HL-60 (cell line): ENCODE data around the gene SLC9A3.

Experiments
- DNase-seq, 2 experiments: peaks; one replicate each; pipeline ENCODE4 v3.0.0-alpha.2; 2010 to 2020; ENCODE audit warnings: low read depth in 1 of 2, low spot score in 1 of 2
- H3K27ac ChIP-seq: fragments of 250-450 bp; sonication (Bioruptor Pico); replicated peaks from 2 replicates; pipeline ENCODE4 v1.5.1; 2020; ENCODE audit warnings: mild to moderate bottlenecking, moderate library complexity
- H3K27me3 ChIP-seq: fragments of 250-450 bp; sonication (Bioruptor Pico); 2 replicates; pipeline ENCODE4 v1.5.1; 2021; ENCODE audit warnings: mild to moderate bottlenecking, moderate library complexity; ENCODE audit not compliant: insufficient read depth, poor library complexity, severe bottlenecking
- H3K4me3 ChIP-seq: replicated peaks from 2 replicates; pipeline ENCODE4 v1.5.1; 2011; ENCODE audit warnings: mild to moderate bottlenecking, control low read depth, low read length; ENCODE audit not compliant: insufficient read depth
- GABPA ChIP-seq: IDR thresholded peaks from 2 replicates; pipeline ENCODE4 v1.6.1; 2012; ENCODE audit warnings: low read depth
- POLR2AphosphoS5 ChIP-seq: IDR thresholded peaks from 2 replicates; pipeline ENCODE4 v1.6.1; 2012; ENCODE audit warnings: low read depth
- SPI1 ChIP-seq: IDR thresholded peaks from 2 replicates; pipeline ENCODE4 v1.6.1; 2012; ENCODE audit warnings: low read depth, mild to moderate bottlenecking, borderline replicate concordance
- TF ChIP-seq, protein P1 (sequence below): IDR thresholded peaks from one replicate; pipeline ENCODE4 v1.5.1; 2011; ENCODE audit warnings: low read length, control low read depth, inconsistent platforms; ENCODE audit not compliant: insufficient read depth
- TF ChIP-seq, protein P2 (sequence below): IDR thresholded peaks from 2 replicates; pipeline ENCODE4 v1.6.1; 2012; ENCODE audit warnings: low read depth; ENCODE audit not compliant: insufficient replicate concordance

SLC9A3 gene

DNA sequence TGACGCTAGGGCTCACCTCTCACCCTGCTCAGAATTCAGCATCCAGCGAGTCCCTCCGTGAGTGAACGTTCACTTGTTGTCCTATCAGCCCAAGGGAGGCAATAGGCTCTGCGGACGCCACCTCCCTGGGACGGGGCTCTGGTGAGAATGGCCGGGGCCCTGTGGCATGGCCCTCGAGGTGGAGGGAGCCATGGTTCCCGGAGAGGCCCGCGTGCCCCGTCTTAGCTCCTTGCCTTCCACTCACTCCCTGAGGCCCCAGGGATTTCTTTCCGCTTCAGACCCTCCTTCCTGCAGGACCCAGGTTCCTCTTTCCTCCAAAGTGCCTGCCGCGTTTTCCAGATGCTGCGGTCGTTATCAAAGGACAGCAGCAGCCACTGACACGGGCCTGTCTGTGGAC lies 59.8 kb downstream of the SLC9A3 start:
- Histone ChIP-seq H3K27me3 (no peaks in the 10 kb centered on the region), H3K4me3 (no peak overlapping the region), H3K27ac (no peak overlapping the region)
- DNase-seq, result no peak
- TF ChIP-seq POLR2AphosphoS5 (no peak), SPI1 (no peak), GABPA (no peak)
- TF ChIP-seq, protein P1, sequence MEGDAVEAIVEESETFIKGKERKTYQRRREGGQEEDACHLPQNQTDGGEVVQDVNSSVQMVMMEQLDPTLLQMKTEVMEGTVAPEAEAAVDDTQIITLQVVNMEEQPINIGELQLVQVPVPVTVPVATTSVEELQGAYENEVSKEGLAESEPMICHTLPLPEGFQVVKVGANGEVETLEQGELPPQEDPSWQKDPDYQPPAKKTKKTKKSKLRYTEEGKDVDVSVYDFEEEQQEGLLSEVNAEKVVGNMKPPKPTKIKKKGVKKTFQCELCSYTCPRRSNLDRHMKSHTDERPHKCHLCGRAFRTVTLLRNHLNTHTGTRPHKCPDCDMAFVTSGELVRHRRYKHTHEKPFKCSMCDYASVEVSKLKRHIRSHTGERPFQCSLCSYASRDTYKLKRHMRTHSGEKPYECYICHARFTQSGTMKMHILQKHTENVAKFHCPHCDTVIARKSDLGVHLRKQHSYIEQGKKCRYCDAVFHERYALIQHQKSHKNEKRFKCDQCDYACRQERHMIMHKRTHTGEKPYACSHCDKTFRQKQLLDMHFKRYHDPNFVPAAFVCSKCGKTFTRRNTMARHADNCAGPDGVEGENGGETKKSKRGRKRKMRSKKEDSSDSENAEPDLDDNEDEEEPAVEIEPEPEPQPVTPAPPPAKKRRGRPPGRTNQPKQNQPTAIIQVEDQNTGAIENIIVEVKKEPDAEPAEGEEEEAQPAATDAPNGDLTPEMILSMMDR, result no peak
- TF ChIP-seq, protein P2, sequence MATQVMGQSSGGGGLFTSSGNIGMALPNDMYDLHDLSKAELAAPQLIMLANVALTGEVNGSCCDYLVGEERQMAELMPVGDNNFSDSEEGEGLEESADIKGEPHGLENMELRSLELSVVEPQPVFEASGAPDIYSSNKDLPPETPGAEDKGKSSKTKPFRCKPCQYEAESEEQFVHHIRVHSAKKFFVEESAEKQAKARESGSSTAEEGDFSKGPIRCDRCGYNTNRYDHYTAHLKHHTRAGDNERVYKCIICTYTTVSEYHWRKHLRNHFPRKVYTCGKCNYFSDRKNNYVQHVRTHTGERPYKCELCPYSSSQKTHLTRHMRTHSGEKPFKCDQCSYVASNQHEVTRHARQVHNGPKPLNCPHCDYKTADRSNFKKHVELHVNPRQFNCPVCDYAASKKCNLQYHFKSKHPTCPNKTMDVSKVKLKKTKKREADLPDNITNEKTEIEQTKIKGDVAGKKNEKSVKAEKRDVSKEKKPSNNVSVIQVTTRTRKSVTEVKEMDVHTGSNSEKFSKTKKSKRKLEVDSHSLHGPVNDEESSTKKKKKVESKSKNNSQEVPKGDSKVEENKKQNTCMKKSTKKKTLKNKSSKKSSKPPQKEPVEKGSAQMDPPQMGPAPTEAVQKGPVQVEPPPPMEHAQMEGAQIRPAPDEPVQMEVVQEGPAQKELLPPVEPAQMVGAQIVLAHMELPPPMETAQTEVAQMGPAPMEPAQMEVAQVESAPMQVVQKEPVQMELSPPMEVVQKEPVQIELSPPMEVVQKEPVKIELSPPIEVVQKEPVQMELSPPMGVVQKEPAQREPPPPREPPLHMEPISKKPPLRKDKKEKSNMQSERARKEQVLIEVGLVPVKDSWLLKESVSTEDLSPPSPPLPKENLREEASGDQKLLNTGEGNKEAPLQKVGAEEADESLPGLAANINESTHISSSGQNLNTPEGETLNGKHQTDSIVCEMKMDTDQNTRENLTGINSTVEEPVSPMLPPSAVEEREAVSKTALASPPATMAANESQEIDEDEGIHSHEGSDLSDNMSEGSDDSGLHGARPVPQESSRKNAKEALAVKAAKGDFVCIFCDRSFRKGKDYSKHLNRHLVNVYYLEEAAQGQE, result no peak

DNA sequence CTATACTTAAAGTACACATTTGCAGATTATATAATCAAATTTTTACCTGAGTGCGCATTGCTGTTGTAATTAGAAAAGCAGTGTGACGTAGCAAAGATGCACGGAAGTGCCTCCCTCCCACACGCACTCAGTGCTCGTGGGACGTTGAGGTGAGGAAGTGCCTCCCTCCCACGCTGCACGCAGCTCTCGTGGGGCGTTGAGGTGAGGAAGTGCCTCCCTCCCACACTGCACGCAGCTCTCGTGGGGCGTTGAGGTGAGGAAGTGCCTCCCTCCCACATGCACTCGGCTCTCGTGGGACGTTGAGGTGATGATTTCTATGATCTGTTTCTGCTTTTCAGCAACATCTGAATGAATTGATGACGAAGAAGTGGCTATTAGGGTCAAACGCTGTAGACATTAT lies 60.3 kb downstream of the SLC9A3 start:
- Histone ChIP-seq H3K4me3 (no peak overlapping the region), H3K27me3 (no peaks in the 10 kb centered on the region), H3K27ac (no peak overlapping the region)
- peak in 1 of 2 experiments; percentile 52 for DNase-seq
- TF ChIP-seq POLR2AphosphoS5 (peak; percentile 82), SPI1 (peak; percentile 87), GABPA (no peak)
- TF ChIP-seq, protein P1, result no peak
- TF ChIP-seq, protein P2, result no peak

DNA sequence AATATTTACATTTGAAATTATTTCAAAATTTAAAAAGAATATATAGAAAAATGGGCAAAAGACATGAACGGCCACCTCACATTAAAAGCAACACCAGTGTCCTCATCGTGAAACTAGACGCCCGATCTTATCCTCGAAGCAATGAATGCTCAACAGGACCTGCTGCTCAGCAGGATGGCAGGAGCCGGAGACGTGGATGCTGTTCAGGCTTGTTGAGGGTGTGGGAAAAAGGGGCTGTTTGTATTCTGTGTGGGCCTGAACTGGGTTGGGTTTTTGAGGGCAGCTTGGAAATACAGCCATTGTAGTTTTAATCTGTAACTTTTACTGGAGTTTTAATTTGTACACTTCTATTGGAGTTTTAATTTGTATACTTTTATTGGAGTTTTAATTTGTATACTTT lies 60.9 kb downstream of the SLC9A3 start:
- no peak for DNase-seq
- Histone ChIP-seq H3K27me3 (no peaks in the 10 kb centered on the region), H3K27ac (no peak overlapping the region), H3K4me3 (no peak overlapping the region)
- TF ChIP-seq GABPA, result no peak
- no peak for TF ChIP-seq POLR2AphosphoS5
- TF ChIP-seq, protein P1, result no peak
- TF ChIP-seq, protein P2, result no peak
- TF ChIP-seq SPI1, result no peak
